ENCODE data around the gene LSM12. TPM values are rescaled to one million over a fixed set of nuclear protein-coding genes. Genes with fewer than 3 reads are reported as not detected.

LSM12 gene
- total and polyA plus RNA-seq, 2 of the 8 experiments (the other 6 are each of a cell fraction or from before 2014, with no cell fraction given): 69.8 to 142 TPM

DNA sequence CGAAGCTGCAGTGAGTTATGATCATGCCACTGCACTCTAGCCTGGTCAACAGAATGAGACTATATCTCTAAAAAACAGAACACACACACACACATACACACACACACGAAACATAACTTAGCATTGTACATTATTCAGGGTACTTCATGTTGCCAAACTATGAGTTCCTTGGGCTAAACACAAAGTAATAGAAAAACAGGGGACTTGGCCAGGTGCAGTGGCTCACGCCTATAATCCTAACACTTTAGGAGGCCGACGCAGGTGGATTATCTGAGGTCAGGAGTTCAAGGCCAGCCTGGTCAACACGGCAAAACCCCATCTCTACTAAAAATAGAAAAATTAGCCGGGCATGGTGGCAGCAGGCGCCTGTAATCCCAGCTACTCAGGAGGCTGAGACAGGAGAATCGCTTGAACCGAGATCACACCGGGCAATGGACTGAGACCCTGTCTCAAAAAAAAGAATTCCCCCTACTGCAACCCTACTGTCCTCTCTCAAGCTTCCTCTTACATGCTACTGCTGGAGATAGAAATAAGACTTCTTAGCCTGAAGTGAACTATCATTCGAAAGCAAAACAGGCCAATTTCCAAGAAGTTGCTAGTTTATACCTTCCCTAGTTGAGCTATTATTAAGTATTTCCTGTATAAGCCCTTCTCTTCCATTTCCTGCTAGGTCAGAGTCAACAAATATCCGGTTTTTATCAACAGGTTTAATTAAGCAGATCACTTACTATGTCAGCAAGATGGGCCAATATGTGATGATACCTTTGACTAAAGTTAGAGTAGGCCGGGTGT lies 7.2 kb downstream of the LSM12 start:
- no peak overlapping the region for H4K91ac ChIP-seq (replicated peaks; ENCODE audit: insufficient read length, low read length)
- H3K18ac ChIP-seq (ENCODE audit: extremely low read depth, low read length): no peak overlapping the region
- no peak overlapping the region for H3K4me2 ChIP-seq (ENCODE audit: insufficient read depth in 1 of 2, low read depth in 2 of 2, low read length in 2 of 2)
- no peak overlapping the region for H4K5ac ChIP-seq (ENCODE audit: insufficient read length, low read depth, low read length)
- ChIA-PET POLR2A (ENCODE audit: partially characterized antibody) (interaction anchor here (0.8 to 5.2 kb wide), 8 partner anchors 8 to 54 kb away, joined by 3 to 31 read pairs (median 4); no protein-coding TSS in a partner anchor), CTCF (ENCODE audit: partially characterized antibody) (interaction anchor here (0.6 to 2.3 kb wide), 8 partner anchors 9 to 109 kb away, joined by 3 to 10 read pairs (median 3); no protein-coding TSS in a partner anchor)
- no peak overlapping the region for H3K14ac ChIP-seq (ENCODE audit: insufficient read length)
- H2BK120ac ChIP-seq (replicated peaks; ENCODE audit: low read depth, low read length): no peak overlapping the region
- no peak overlapping the region for H3K4ac ChIP-seq (replicated peaks; ENCODE audit: insufficient read length, low read depth, low read length)
- H3K4me3 ChIP-seq (ENCODE audit: extremely low read depth in 1 of 4, insufficient read depth in 2 of 4, low read depth in 3 of 4, low read length in 4 of 4): no peak overlapping the region
- H4K20me1 ChIP-seq (replicated peaks in 1 of 2; ENCODE audit: control insufficient read depth in 1 of 2, insufficient read depth in 2 of 2, low read length in 2 of 2): peaks cover 7% of the 10 kb centered on the region in 2 experiments
- H2AFZ ChIP-seq (ENCODE audit: low read length): no peak overlapping the region
- no peak overlapping the region for H3K23ac ChIP-seq (ENCODE audit: insufficient read length)
- DNase-seq (ENCODE audit: low read depth in 1 of 2, low spot score in 2 of 2): no peak
- H2BK5ac ChIP-seq (ENCODE audit: low read depth, low read length): no peak overlapping the region
- no peaks in the 10 kb centered on the region for H3K23me2 ChIP-seq (ENCODE audit: low read depth, low read length)
- H3K27ac ChIP-seq (ENCODE audit: low read depth, low read length): no peak overlapping the region
- H3K79me1 ChIP-seq (ENCODE audit: low read depth, low read length): peaks cover 10% of the 10 kb centered on the region; the same call in 1 of the 2 replicates
- no peaks in the 10 kb centered on the region for H3K27me3 ChIP-seq (replicated peaks in 1 of 4; ENCODE audit: control insufficient read depth in 3 of 4, extremely low read depth in 1 of 4, insufficient read depth in 3 of 4, low read length in 3 of 4)
- WGBS, 2 experiments (ENCODE audit: extremely low coverage in 1 of 2, insufficient coverage in 1 of 2, insufficient read length in 1 of 2, insufficient replicate concordance in 2 of 2, low coverage in 1 of 2, low lambda C conversion rate in 2 of 2, missing lambda C conversion rate in 1 of 2): 95% methylated on average over 14 of the region's 14 CpGs; no CpG with 5 or more reads in 1 of the 2 experiments
- H3K36me3 ChIP-seq (ENCODE audit: control insufficient read depth in 2 of 4, insufficient read depth in 4 of 4, low read length in 3 of 4): peaks cover 9 to 66% (median 38%) of the 10 kb centered on the region in 4 experiments; a peak in 6 of 8 replicates
- no peak overlapping the region for H2BK12ac ChIP-seq (ENCODE audit: low read depth, low read length)
- H4K8ac ChIP-seq (ENCODE audit: extremely low read depth, insufficient read depth, low read length): no peak overlapping the region
- H3K79me2 ChIP-seq (ENCODE audit: control insufficient read depth in 1 of 2, insufficient read depth in 2 of 2, low read length in 2 of 2): peaks cover 28 to 89% of the 10 kb centered on the region in 2 experiments
- H2BK20ac ChIP-seq (ENCODE audit: low read length): no peak overlapping the region
- H3K56ac ChIP-seq (replicated peaks; ENCODE audit: insufficient read length, low read depth, low read length): no peak overlapping the region
- H2AK5ac ChIP-seq (ENCODE audit: low read depth, low read length): no peak overlapping the region
- no peak for FAIRE-seq
- no peak overlapping the region for H2BK15ac ChIP-seq (ENCODE audit: low read length)
- no peaks in the 10 kb centered on the region for H3K9me3 ChIP-seq (ENCODE audit: insufficient read depth in 2 of 2, low read depth in 1 of 2, low read length in 1 of 2)
- no peak overlapping the region for H3K9ac ChIP-seq (replicated peaks in 1 of 4; ENCODE audit: extremely low read depth in 1 of 4, low read depth in 3 of 4, low read length in 3 of 4)
- H3K4me1 ChIP-seq (replicated peaks in 1 of 4; ENCODE audit: control insufficient read depth in 3 of 4, insufficient read depth in 4 of 4, low read length in 3 of 4): peaks cover 0 to 2% (median 0%) of the 10 kb centered on the region in 4 experiments; a peak in 1 of 7 replicates
- TF ChIP-seq SIX5 (IDR thresholded peaks at IDR 0.05; ENCODE audit: low read depth, low read length) (no peak), PHF8 (conservative IDR thresholded peaks at IDR 0.05; ENCODE audit: low read depth, low read length) (no peak), SP1 (IDR thresholded peaks at IDR 0.05; ENCODE audit: low read depth, low read length) (no peak), NANOG (IDR thresholded peaks at IDR 0.05; ENCODE audit: insufficient read depth, low read depth, low read length, poor library complexity, severe bottlenecking) (no peak)

Data from H1 (cell line).